K562 (cell line): ENCODE data around the gene COPG2.

Experiments
- CTCF ChIP-seq, 3 experiments: IDR thresholded peaks in 2 of 3; conservative IDR thresholded peaks in 1 of 3; 2 replicates each; pipeline ENCODE4 v1.5.1; 2011 to 2012; ENCODE audit warnings: low read length in 3 of 3, mild to moderate bottlenecking in 3 of 3, control low read depth in 2 of 3, improper control_type of control experiment in 1 of 3, inconsistent platforms in 1 of 3, low read depth in 1 of 3, mixed read lengths in 1 of 3, moderate library complexity in 1 of 3; ENCODE audit not compliant: insufficient read depth in 2 of 3
- ELK1 ChIP-seq: sonication (generic); formaldehyde crosslinking; IDR thresholded peaks from 2 replicates; pipeline ENCODE4 v1.8.1; 2022; ENCODE audit warnings: missing genetic modification reagents
- HINFP ChIP-seq: fragments of 450-650 bp; conservative IDR thresholded peaks from 2 replicates; pipeline ENCODE4 v1.6.1; 2016; ENCODE audit warnings: missing genetic modification characterization, low read depth, mild to moderate bottlenecking, control low read depth, missing compliant biosample characterization
- HSF4 ChIP-seq: fragments of 250-450 bp; sonication (Bioruptor Pico); IDR thresholded peaks from 2 replicates; pipeline ENCODE4 v2.1.2; 2022; ENCODE audit warnings: mild to moderate bottlenecking, moderate library complexity, borderline replicate concordance

- TF ChIP-seq ELK1 (CRISPR knock-in tag) (no peak), HSF4 (no peak), CTCF (IDR thresholded peaks at IDR 0.05 in 2 of 3, conservative IDR thresholded peaks at IDR 0.05 in 1 of 3; ENCODE audit: insufficient read depth in 2 of 3, low read depth in 1 of 3, low read length in 3 of 3) (no peak), HINFP (tag) (no peak)
Measured at GRCh38 chr7:130689683-130690082, 21.1 kb upstream of the COPG2 start.
